Osteoblast (primary cell): ENCODE results near the gene NUDCD2. TPM values are rescaled to one million over a fixed set of nuclear protein-coding genes. Genes with fewer than 3 reads are reported as not detected.
"Not testable (repeated sequence)": the region's sequence is repeated elsewhere in the genome, so short reads cannot be mapped to it uniquely, and the experiment has no call there.

Source experiments
- DNase-seq: peaks from one replicate; pipeline ENCODE4 v3.0.0; 2011; ENCODE audit warnings: low spot score, mixed read lengths; ENCODE audit not compliant: insufficient read length; ENCODE audit errors: missing footprints
- H2AFZ ChIP-seq: 2 replicates; pipeline ENCODE4 v1.6.0; 2011; ENCODE audit warnings: mild to moderate bottlenecking, low read length
- H3K27ac ChIP-seq: 2 replicates; pipeline ENCODE4 v1.5.1; 2011; ENCODE audit warnings: mild to moderate bottlenecking, low read depth, low read length, moderate library complexity
- H3K27me3 ChIP-seq: 2 replicates; pipeline ENCODE4 v1.6.0; 2012; ENCODE audit warnings: mild to moderate bottlenecking, control low read depth, inconsistent platforms, low read length, moderate library complexity; ENCODE audit not compliant: insufficient read depth
- H3K36me3 ChIP-seq: 2 replicates; pipeline ENCODE4 v1.5.1; 2011; ENCODE audit warnings: mild to moderate bottlenecking, low read length, control low read depth, moderate library complexity; ENCODE audit not compliant: insufficient read depth
- H3K4me1 ChIP-seq: 2 replicates; pipeline ENCODE4 v1.5.1; 2011; ENCODE audit warnings: mild to moderate bottlenecking, low read length, control low read depth, moderate library complexity; ENCODE audit not compliant: insufficient read depth
- H3K4me2 ChIP-seq: 2 replicates; pipeline ENCODE4 v1.6.0; 2011; ENCODE audit warnings: mild to moderate bottlenecking, low read length; ENCODE audit not compliant: insufficient read depth
- H3K4me3 ChIP-seq: fragments of 200-600 bp; sonication (generic); 3 replicates; pipeline ENCODE4 v1.5.1; 2012; ENCODE audit warnings: mild to moderate bottlenecking, low read length, inconsistent platforms; ENCODE audit not compliant: insufficient read depth
- H3K79me2 ChIP-seq: 2 replicates; pipeline ENCODE4 v1.6.0; 2012; ENCODE audit warnings: mild to moderate bottlenecking, low read length, control low read depth, inconsistent platforms; ENCODE audit not compliant: insufficient read depth
- H3K9me3 ChIP-seq: 2 replicates; pipeline ENCODE4 v1.5.1; 2011; ENCODE audit warnings: low read depth, low read length, control low read depth
- H4K20me1 ChIP-seq: 2 replicates; pipeline ENCODE4 v1.6.0; 2012; ENCODE audit warnings: mild to moderate bottlenecking, low read length, control low read depth; ENCODE audit not compliant: insufficient read depth
- CTCF ChIP-seq: IDR thresholded peaks from 2 replicates; pipeline ENCODE4 v1.5.1; 2011; ENCODE audit warnings: mild to moderate bottlenecking, low read depth, low read length, moderate library complexity; ENCODE audit errors: extremely low read depth
- total RNA-seq: library from RNA; depleted of rRNA; stranded (reverse); fragments of >200 nt; gene quantifications from 2 replicates; pipeline ENCODE4 v1.2.3, GENCODE V29; 2012

The NUDCD2 gene
- total RNA-seq, 1 donor, result 7.2 TPM

DNA sequence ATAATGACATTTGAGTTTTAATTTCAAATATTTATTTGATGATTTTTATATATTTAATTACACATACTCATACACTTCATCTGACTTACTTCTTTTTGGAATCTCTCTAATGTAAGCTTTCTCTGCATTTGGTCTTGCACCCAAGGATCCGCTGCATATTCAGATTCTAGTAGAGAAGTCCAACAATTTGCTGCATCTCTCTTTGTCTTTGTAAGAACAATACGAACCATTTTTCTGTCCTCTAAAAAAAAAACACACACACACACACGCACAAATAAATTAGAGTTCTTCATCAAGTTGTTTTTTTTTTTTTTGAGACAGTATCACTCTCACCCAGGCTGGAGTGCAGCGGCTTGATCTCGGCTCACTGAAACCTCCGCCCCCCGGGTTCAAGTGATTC, 3.1 kb downstream of the NUDCD2 start:
- no peak for TF ChIP-seq CTCF
- no peak overlapping the region for H2AFZ ChIP-seq
- DNase-seq, result no peak
- peaks cover 26% of the 10 kb centered on the region for H3K4me1 ChIP-seq
- peaks cover 22% of the 10 kb centered on the region for H3K79me2 ChIP-seq
- no peaks in the 10 kb centered on the region for H3K9me3 ChIP-seq
- H3K27ac ChIP-seq, result no peak overlapping the region
- no peak overlapping the region for H3K4me2 ChIP-seq
- peaks cover 12% of the 10 kb centered on the region for H3K36me3 ChIP-seq
- H3K4me3 ChIP-seq, result no peak overlapping the region
- no peaks in the 10 kb centered on the region for H4K20me1 ChIP-seq
- no peaks in the 10 kb centered on the region for H3K27me3 ChIP-seq

- Histone ChIP-seq H3K4me2 (no peak overlapping the region), H3K36me3 (peaks cover 17% of the 10 kb centered on the region), H3K79me2 (peaks cover 22% of the 10 kb centered on the region), H3K27me3 (no peaks in the 10 kb centered on the region), H3K4me3 (no peak overlapping the region), H4K20me1 (no peaks in the 10 kb centered on the region), H2AFZ (no peak overlapping the region), H3K27ac (no peak overlapping the region), H3K9me3 (no peaks in the 10 kb centered on the region), H3K4me1 (peaks cover 22% of the 10 kb centered on the region)
- no peak for TF ChIP-seq CTCF
- no peak for DNase-seq
These were observed 3.8 kb downstream of the NUDCD2 start for GRCh38 chr5:163456029-163456589.

DNA sequence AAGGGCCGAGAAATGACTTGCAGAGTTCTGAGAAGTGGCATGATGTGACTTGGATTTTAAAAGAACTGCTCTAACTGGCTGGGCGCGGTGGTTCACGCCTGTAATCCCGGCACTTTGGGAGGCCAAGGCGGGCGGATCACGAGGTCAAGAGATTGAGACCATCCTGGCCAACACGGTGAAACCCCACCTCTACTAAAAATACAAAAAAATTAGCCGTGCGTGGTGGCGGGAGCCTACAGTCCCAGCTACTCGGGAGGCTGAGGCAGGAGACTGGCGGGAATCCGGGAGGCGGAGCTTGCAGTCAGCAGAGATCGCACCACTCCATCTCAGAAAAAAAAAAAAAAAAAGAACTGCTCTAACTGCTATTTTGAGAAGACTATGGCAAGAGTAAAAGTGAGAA, 4.5 kb downstream of the NUDCD2 start:
- H3K27ac ChIP-seq, H3K27me3 ChIP-seq, DNase-seq, H3K9me3 ChIP-seq, H4K20me1 ChIP-seq, H3K4me3 ChIP-seq, H2AFZ ChIP-seq, H3K4me2 ChIP-seq: not testable (repeated sequence)
- peaks cover 22% of the 10 kb centered on the region for H3K79me2 ChIP-seq
- H3K4me1 ChIP-seq, result peaks cover 17% of the 10 kb centered on the region
- H3K36me3 ChIP-seq, result peaks cover 24% of the 10 kb centered on the region

- Histone ChIP-seq H2AFZ (no peak overlapping the region), H4K20me1 (no peaks in the 10 kb centered on the region), H3K4me2 (no peak overlapping the region), H3K27me3 (no peaks in the 10 kb centered on the region), H3K9me3 (no peaks in the 10 kb centered on the region), H3K36me3 (peaks cover 28% of the 10 kb centered on the region), H3K4me1 (peaks cover 9% of the 10 kb centered on the region), H3K79me2 (peaks cover 11% of the 10 kb centered on the region), H3K4me3 (no peak overlapping the region), H3K27ac (no peak overlapping the region)
- no peak for TF ChIP-seq CTCF
- no peak for DNase-seq
These were observed 6.2 kb downstream of the NUDCD2 start for GRCh38 chr5:163453705-163454104.
